Stimulated activated CD8-positive, alpha-beta memory T cell treated with anti-CD3 and anti-CD28 coated beads, Interleukin-15, amount 100 ng/mL, for 24 hours (primary cell): Measurements from ENCODE around the gene TMEM163.
"Not testable (repeated sequence)": the region's sequence is repeated elsewhere in the genome, so short reads cannot be mapped to it uniquely, and the experiment has no call there.

Experiments
- DNase-seq: peaks from one replicate; pipeline ENCODE4 v3.0.0-alpha.2; 2020; ENCODE audit warnings: low read depth

TMEM163 gene

GRCh38 chr2:134663451-134664450 lies 55.0 kb downstream of the TMEM163 start:
- DNase-seq: no peak

- no peak for DNase-seq
These were observed 56.0 kb downstream of the TMEM163 start for GRCh38 chr2:134662751-134663150.

- DNase-seq: no peak
These were observed 58.0 kb downstream of the TMEM163 start for GRCh38 chr2:134660626-134661402.

GRCh38 chr2:134659724-134660123 lies 59.1 kb downstream of the TMEM163 start:
- no peak for DNase-seq

- DNase-seq: no peak
These were observed 61.0 kb downstream of the TMEM163 start for GRCh38 chr2:134657650-134658250.

- DNase-seq: not testable (repeated sequence)
These were observed 62.4 kb downstream of the TMEM163 start for GRCh38 chr2:134656391-134656790.

GRCh38 chr2:134648586-134648985 lies 70.2 kb downstream of the TMEM163 start:
- DNase-seq: no peak

- DNase-seq: no peak
These were observed 71.1 kb downstream of the TMEM163 start for GRCh38 chr2:134647607-134648256.

GRCh38 chr2:134642938-134643337 lies 75.9 kb downstream of the TMEM163 start:
- DNase-seq: no peak

- no peak for DNase-seq
These were observed 78.3 kb downstream of the TMEM163 start for GRCh38 chr2:134640494-134640893.

- no peak for DNase-seq
These were observed 79.5 kb downstream of the TMEM163 start for GRCh38 chr2:134639265-134639664.

GRCh38 chr2:134636714-134637113 lies 82.1 kb downstream of the TMEM163 start:
- DNase-seq: no peak

- DNase-seq: no peak
These were observed 84.6 kb downstream of the TMEM163 start for GRCh38 chr2:134634054-134634753.

- DNase-seq: no peak
These were observed 88.2 kb downstream of the TMEM163 start for GRCh38 chr2:134630504-134631159.

GRCh38 chr2:134628453-134628852 lies 90.3 kb downstream of the TMEM163 start:
- DNase-seq: no peak

- DNase-seq: no peak
These were observed 92.0 kb downstream of the TMEM163 start for GRCh38 chr2:134626781-134627180.

- no peak for DNase-seq
These were observed 93.5 kb downstream of the TMEM163 start for GRCh38 chr2:134625311-134625710.

GRCh38 chr2:134623796-134624195 lies 95.0 kb downstream of the TMEM163 start:
- DNase-seq: no peak

- DNase-seq: no peak
These were observed 95.8 kb downstream of the TMEM163 start for GRCh38 chr2:134623046-134623445.

GRCh38 chr2:134621939-134622705 lies 96.7 kb downstream of the TMEM163 start:
- no peak for DNase-seq
